Measurements from ENCODE around the gene AKAP17A. TPM values are rescaled to one million over a fixed set of nuclear protein-coding genes. Genes with fewer than 3 reads are reported as not detected.
A peak's percentile ranks its signal among the peaks of the same experiment; 100 is the strongest.
"Not testable (repeated sequence)": the region's sequence is repeated elsewhere in the genome, so short reads cannot be mapped to it uniquely, and the experiment has no call there.

The AKAP17A gene
- total RNA-seq, 1 donor from 2014 or later = 52.7 TPM

- H3K36me3 Mint-ChIP-seq (ENCODE audit: insufficient read depth) = no peaks in the 10 kb centered on the region
- no peaks in the 10 kb centered on the region for H3K9me3 Mint-ChIP-seq (ENCODE audit: low read depth)
- no peak for DNase-seq (ENCODE audit: low spot score, unreplicated experiment)
- H3K27me3 Mint-ChIP-seq = peaks cover 3% of the 10 kb centered on the region
- no peak for TF ChIP-seq CTCF (IDR thresholded peaks at IDR 0.05; ENCODE audit: unreplicated experiment)
- no peak overlapping the region for H3K27ac Mint-ChIP-seq
- H3K4me1 Mint-ChIP-seq (ENCODE audit: low read depth) = no peaks in the 10 kb centered on the region
- H3K4me3 Mint-ChIP-seq (ENCODE audit: low read depth) = no peak overlapping the region
Measured at GRCh38 chrX:1623691-1624090, 32.3 kb downstream of the AKAP17A start.

GRCh38 chrX:1624158-1624860 is 32.9 kb downstream of the AKAP17A start:
- H3K4me3 Mint-ChIP-seq (ENCODE audit: low read depth); H3K27me3 Mint-ChIP-seq; H3K27ac Mint-ChIP-seq; DNase-seq (ENCODE audit: low spot score, unreplicated experiment); H3K4me1 Mint-ChIP-seq (ENCODE audit: low read depth); H3K36me3 Mint-ChIP-seq (ENCODE audit: insufficient read depth); H3K9me3 Mint-ChIP-seq (ENCODE audit: low read depth): not testable (repeated sequence)

GRCh38 chrX:1624861-1625215 is 33.4 kb downstream of the AKAP17A start:
- H3K4me1 Mint-ChIP-seq (ENCODE audit: low read depth); DNase-seq (ENCODE audit: low spot score, unreplicated experiment); H3K4me3 Mint-ChIP-seq (ENCODE audit: low read depth); H3K27ac Mint-ChIP-seq; H3K9me3 Mint-ChIP-seq (ENCODE audit: low read depth); H3K36me3 Mint-ChIP-seq (ENCODE audit: insufficient read depth): not testable (repeated sequence)
- H3K27me3 Mint-ChIP-seq = peaks cover 12% of the 10 kb centered on the region

- Mint-ChIP-seq H3K9me3 (ENCODE audit: low read depth) (no peaks in the 10 kb centered on the region), H3K27ac (no peak overlapping the region), H3K27me3 (peaks cover 14% of the 10 kb centered on the region), H3K36me3 (ENCODE audit: insufficient read depth) (no peaks in the 10 kb centered on the region), H3K4me3 (ENCODE audit: low read depth) (no peak overlapping the region), H3K4me1 (ENCODE audit: low read depth) (no peaks in the 10 kb centered on the region)
- DNase-seq (ENCODE audit: low spot score, unreplicated experiment) = no peak
- TF ChIP-seq CTCF (IDR thresholded peaks at IDR 0.05; ENCODE audit: unreplicated experiment) = no peak
Measured at GRCh38 chrX:1629244-1629643, 37.8 kb downstream of the AKAP17A start.

GRCh38 chrX:1646009-1646408 is 54.6 kb downstream of the AKAP17A start:
- Mint-ChIP-seq H3K4me1 (ENCODE audit: low read depth) (no peaks in the 10 kb centered on the region), H3K27me3 (peaks cover 3% of the 10 kb centered on the region), H3K4me3 (ENCODE audit: low read depth) (no peak overlapping the region), H3K27ac (peak overlapping the region; percentile 24), H3K36me3 (ENCODE audit: insufficient read depth) (no peaks in the 10 kb centered on the region), H3K9me3 (ENCODE audit: low read depth) (peaks cover 9% of the 10 kb centered on the region)
- no peak for TF ChIP-seq CTCF (IDR thresholded peaks at IDR 0.05; ENCODE audit: unreplicated experiment)
- DNase-seq (ENCODE audit: low spot score, unreplicated experiment) = no peak

GRCh38 chrX:1649621-1650020 is 58.2 kb downstream of the AKAP17A start:
- no peak overlapping the region for H3K27ac Mint-ChIP-seq

More at GRCh38 chrX:1649621-1650020, 58.2 kb downstream of the AKAP17A start:
- Mint-ChIP-seq H3K9me3 (ENCODE audit: low read depth) (peaks cover 12% of the 10 kb centered on the region), H3K4me3 (ENCODE audit: low read depth) (no peak overlapping the region), H3K27me3 (peaks cover 3% of the 10 kb centered on the region), H3K36me3 (ENCODE audit: insufficient read depth) (peaks cover 2% of the 10 kb centered on the region), H3K4me1 (ENCODE audit: low read depth) (no peaks in the 10 kb centered on the region)
- no peak for TF ChIP-seq CTCF (IDR thresholded peaks at IDR 0.05; ENCODE audit: unreplicated experiment)
- no peak for DNase-seq (ENCODE audit: low spot score, unreplicated experiment)

Other genes starting within 250 kb of the AKAP17A start
- 387 and 391 TPM in 2 replicates for gene SLC25A6, start 199.5 kb upstream of the AKAP17A start, total RNA-seq
- 24.5 and 26.2 TPM in 2 replicates for gene ASMTL, start 138.7 kb upstream of the AKAP17A start, total RNA-seq
- not detected in 2 replicates for gene P2RY8, start 54.4 kb upstream of the AKAP17A start, total RNA-seq
- 0.36 TPM in 1 of 2 replicates, not detected in the other for gene ASMT, start 23.5 kb downstream of the AKAP17A start, total RNA-seq

Measured in progenitor cell of endocrine pancreas (in vitro differentiated cells).